Urothelium cell line (cell line): Measurements from ENCODE around the gene KIF3B.
"Not testable (repeated sequence)": the region's sequence is repeated elsewhere in the genome, so short reads cannot be mapped to it uniquely, and the experiment has no call there.

Experiments used
- DNase-seq: peaks from one replicate; pipeline ENCODE4 v3.0.0; 2011; ENCODE audit warnings: low spot score, mixed read lengths
- FAIRE-seq: peaks from 2 replicates; lab custom pipeline; 2011; peaks lifted over from hg19 to GRCh38; lab: Jason Lieb, UNC

The KIF3B gene

GRCh38 chr20:32291166-32291565 is 13.7 kb downstream of the KIF3B start:
- FAIRE-seq (no peak), DNase-seq (no peak)

GRCh38 chr20:32292548-32292947 is 15.1 kb downstream of the KIF3B start:
- DNase-seq (no peak), FAIRE-seq (no peak)

- FAIRE-seq (no peak), DNase-seq (no peak)
Measured at GRCh38 chr20:32294071-32294470, 16.6 kb downstream of the KIF3B start.

GRCh38 chr20:32296412-32296811 is 19.0 kb downstream of the KIF3B start:
- no peak for DNase-seq
- no peak for FAIRE-seq

GRCh38 chr20:32296819-32297420 is 19.5 kb downstream of the KIF3B start:
- DNase-seq (no peak), FAIRE-seq (no peak)

GRCh38 chr20:32297439-32297838 is 20.0 kb downstream of the KIF3B start:
- FAIRE-seq (no peak), DNase-seq (no peak)

GRCh38 chr20:32300647-32301046 is 23.2 kb downstream of the KIF3B start:
- FAIRE-seq (no peak), DNase-seq (no peak)

GRCh38 chr20:32301719-32302506 is 24.5 kb downstream of the KIF3B start:
- DNase-seq (no peak), FAIRE-seq (no peak)

- no peak for FAIRE-seq
Measured at GRCh38 chr20:32302507-32302872, 25.0 kb downstream of the KIF3B start.

GRCh38 chr20:32304131-32304746 is 26.8 kb downstream of the KIF3B start:
- FAIRE-seq, result no peak
- no peak for DNase-seq

More at GRCh38 chr20:32302507-32302872, 25.0 kb downstream of the KIF3B start:
- DNase-seq, result no peak

- DNase-seq (no peak), FAIRE-seq (no peak)
Measured at GRCh38 chr20:32312718-32313424, 35.4 kb downstream of the KIF3B start.

GRCh38 chr20:32314768-32315167 is 37.3 kb downstream of the KIF3B start:
- FAIRE-seq (no peak), DNase-seq (no peak)

- no peak for FAIRE-seq
Measured at GRCh38 chr20:32315399-32315798, 37.9 kb downstream of the KIF3B start.

GRCh38 chr20:32315891-32316290 is 38.4 kb downstream of the KIF3B start:
- DNase-seq (no peak), FAIRE-seq (no peak)

More at GRCh38 chr20:32315399-32315798, 37.9 kb downstream of the KIF3B start:
- no peak for DNase-seq

- DNase-seq (no peak), FAIRE-seq (no peak)
Measured at GRCh38 chr20:32316667-32317066, 39.2 kb downstream of the KIF3B start.

GRCh38 chr20:32319100-32319499 is 41.6 kb downstream of the KIF3B start:
- DNase-seq (no peak), FAIRE-seq (no peak)

- no peak for DNase-seq
- FAIRE-seq, result no peak
Measured at GRCh38 chr20:32320305-32320704, 42.9 kb downstream of the KIF3B start.

- no peak for DNase-seq
Measured at GRCh38 chr20:32321390-32321789, 43.9 kb downstream of the KIF3B start.

GRCh38 chr20:32322260-32322659 is 44.8 kb downstream of the KIF3B start:
- FAIRE-seq, DNase-seq: not testable (repeated sequence)

More at GRCh38 chr20:32321390-32321789, 43.9 kb downstream of the KIF3B start:
- no peak for FAIRE-seq

GRCh38 chr20:32323761-32324160 is 46.3 kb downstream of the KIF3B start:
- not testable (repeated sequence) for FAIRE-seq, DNase-seq
